ENCODE results near the gene LIPN. TPM values are rescaled to one million over a fixed set of nuclear protein-coding genes. Genes with fewer than 3 reads are reported as not detected.

The LIPN gene
- total RNA-seq, 1 experiment from 2014 or later = not detected

- no peak overlapping the region for H4K91ac ChIP-seq (ENCODE audit: insufficient read length, low read depth, low read length)
- no peaks in the 10 kb centered on the region for H3K79me1 ChIP-seq (ENCODE audit: insufficient read depth, low read depth, low read length, poor library complexity, severe bottlenecking)
- no peak overlapping the region for H3K23ac ChIP-seq (ENCODE audit: insufficient read length, low read depth, low read length)
- no peaks in the 10 kb centered on the region for H3K9me3 ChIP-seq (ENCODE audit: control insufficient read depth, low read depth, low read length)
- no peak for DNase-seq
- no peak overlapping the region for H2BK120ac ChIP-seq (ENCODE audit: low read depth, low read length, poor library complexity, severe bottlenecking)
- no peak overlapping the region for H4K8ac ChIP-seq (replicated peaks; ENCODE audit: insufficient read length, low read depth, low read length)
- no peak overlapping the region for H2AK5ac ChIP-seq (ENCODE audit: insufficient read length, low read length)
- H3K27ac Mint-ChIP-seq = no peak overlapping the region; a peak in 1 of 7 replicates
- no peak overlapping the region for H3K56ac ChIP-seq (ENCODE audit: insufficient read length, low read depth, low read length)
- TF ChIP-seq CTCF (conservative IDR thresholded peaks at IDR 0.05) = no peak
- no peaks in the 10 kb centered on the region for H3K27me3 Mint-ChIP-seq (ENCODE audit: low read depth)
- no peaks in the 10 kb centered on the region for H4K20me1 ChIP-seq (ENCODE audit: control insufficient read depth, insufficient read depth, insufficient read length)
- no peak overlapping the region for H2BK12ac ChIP-seq (ENCODE audit: insufficient read length, low read depth, low read length)
- H3K27ac ChIP-seq (ENCODE audit: insufficient read length, low read depth, low read length) = no peak overlapping the region
- H3K4me1 Mint-ChIP-seq = peaks cover 8% of the 10 kb centered on the region in 2 experiments
- H3K14ac ChIP-seq (ENCODE audit: insufficient read depth, low read length) = no peak overlapping the region
- H3K79me2 ChIP-seq (ENCODE audit: insufficient read depth, low read length) = no peaks in the 10 kb centered on the region
- H3K27me3 ChIP-seq (ENCODE audit: insufficient read depth, low read length) = no peaks in the 10 kb centered on the region
- H3K23me2 ChIP-seq (ENCODE audit: insufficient read length, low read depth, low read length, poor library complexity, severe bottlenecking) = no peaks in the 10 kb centered on the region
- no peak overlapping the region for H3K4me2 ChIP-seq (ENCODE audit: insufficient read depth, insufficient read length, low read length)
- no peak overlapping the region for H2AFZ ChIP-seq (ENCODE audit: low read length)
- no peak overlapping the region for H3K4ac ChIP-seq (ENCODE audit: low read depth, low read length)
- H3K9me3 Mint-ChIP-seq = no peaks in the 10 kb centered on the region
- H2BK20ac ChIP-seq (ENCODE audit: low read depth, low read length, poor library complexity, severe bottlenecking) = no peak overlapping the region
- no peak overlapping the region for H3T11ph ChIP-seq (ENCODE audit: low read length)
- no peaks in the 10 kb centered on the region for H3K36me3 Mint-ChIP-seq (ENCODE audit: insufficient read depth in 1 of 3, low read depth in 3 of 3)
- H3K18ac ChIP-seq (ENCODE audit: insufficient read length, low read depth, low read length) = no peak overlapping the region
- H2BK15ac ChIP-seq (ENCODE audit: low read depth, low read length) = no peak overlapping the region
- H3K4me3 Mint-ChIP-seq = no peak overlapping the region
- no peaks in the 10 kb centered on the region for H3K4me1 ChIP-seq (ENCODE audit: insufficient read depth, low read length)
- no peak overlapping the region for H3K9ac ChIP-seq (ENCODE audit: extremely low read depth, insufficient read length, low read length)
- no peak overlapping the region for H2BK5ac ChIP-seq (ENCODE audit: insufficient read length, low read length)
- H4K5ac ChIP-seq (ENCODE audit: insufficient read length, low read depth, low read length) = no peak overlapping the region
Measured at GRCh38 chr10:88754287-88754686, 5.5 kb upstream of the LIPN start.
